GM23338 (cell line): ENCODE measurements around the gene AHNAK. TPM values are rescaled to one million over a fixed set of nuclear protein-coding genes. Genes with fewer than 3 reads are reported as not detected.

ENCODE experiments used
- ATAC-seq: fragments of 200-7000 bp; cut with Tn5 transposase; 3 replicates; pipeline ENCODE4 v1.9.1; 2020
- DNase-seq: peaks from one replicate; pipeline ENCODE4 v3.0.0-alpha.2; 2015; ENCODE audit warnings: low spot score
- H2AFZ ChIP-seq: fragments of 200-600 bp; sonication (generic); 2 replicates; pipeline ENCODE4 v1.8.0; 2016; ENCODE audit warnings: antibody characterized with exemption, mild to moderate bottlenecking, moderate library complexity
- H3F3A ChIP-seq: fragments of 200-600 bp; sonication (generic); replicated peaks from 2 replicates; pipeline ENCODE4 v1.8.0; 2017; ENCODE audit warnings: antibody characterized with exemption, mixed run types, low read depth
- H3K27ac ChIP-seq: fragments of 200-600 bp; sonication (generic); 2 replicates; pipeline ENCODE4 v1.6.1; 2016; ENCODE audit warnings: low read depth
- H3K27me3 ChIP-seq: fragments of 200-600 bp; sonication (generic); 2 replicates; pipeline ENCODE4 v1.8.0; 2016; ENCODE audit warnings: mild to moderate bottlenecking, mixed run types, moderate library complexity; ENCODE audit not compliant: insufficient read depth
- H3K36me3 ChIP-seq: fragments of 200-600 bp; sonication (generic); 2 replicates; pipeline ENCODE4 v1.8.0; 2016; ENCODE audit warnings: mild to moderate bottlenecking; ENCODE audit not compliant: insufficient read depth
- H3K4me1 ChIP-seq: fragments of 200-600 bp; sonication (generic); 2 replicates; pipeline ENCODE4 v1.8.0; 2016; ENCODE audit warnings: mild to moderate bottlenecking, moderate library complexity; ENCODE audit not compliant: insufficient read depth
- H3K4me2 ChIP-seq: fragments of 200-600 bp; sonication (generic); 2 replicates; pipeline ENCODE4 v1.7.1; 2017; ENCODE audit warnings: mixed run types
- H3K4me3 ChIP-seq: fragments of 200-600 bp; sonication (generic); 2 replicates; pipeline ENCODE4 v1.6.1; 2016; ENCODE audit warnings: mixed run types
- H3K79me2 ChIP-seq: fragments of 200-600 bp; sonication (generic); replicated peaks from 2 replicates; pipeline ENCODE4 v1.8.0; 2017; ENCODE audit warnings: mild to moderate bottlenecking; ENCODE audit not compliant: insufficient read depth
- H3K9me2 ChIP-seq: fragments of 200-600 bp; sonication (generic); 2 replicates; pipeline ENCODE4 v1.8.0; 2017; ENCODE audit not compliant: insufficient read depth
- H4K20me1 ChIP-seq: fragments of 200-600 bp; sonication (generic); replicated peaks from 2 replicates; pipeline ENCODE4 v1.8.0; 2017; ENCODE audit warnings: mild to moderate bottlenecking; ENCODE audit not compliant: insufficient read depth
- H3K27ac Mint-ChIP-seq: 2 replicates; pipeline ENCODE4 v1.8.0; 2020; ENCODE audit warnings: inconsistent platforms, mild to moderate bottlenecking, moderate library complexity, mixed read lengths
- H3K27me3 Mint-ChIP-seq: 3 replicates; pipeline ENCODE4 v1.8.0; 2022; ENCODE audit warnings: low read depth, mild to moderate bottlenecking, moderate library complexity, mixed read lengths, inconsistent platforms; ENCODE audit not compliant: insufficient read depth, poor library complexity
- H3K36me3 Mint-ChIP-seq: 3 replicates; pipeline ENCODE4 v1.8.0; 2021; ENCODE audit warnings: low read depth, mild to moderate bottlenecking, inconsistent platforms, moderate library complexity, mixed read lengths
- H3K4me1 Mint-ChIP-seq: 3 replicates; pipeline ENCODE4 v1.8.0; 2020; ENCODE audit warnings: mild to moderate bottlenecking, inconsistent platforms, mixed read lengths
- H3K4me3 Mint-ChIP-seq: 3 replicates; pipeline ENCODE4 v1.8.0; 2021; ENCODE audit warnings: moderate library complexity, mild to moderate bottlenecking, inconsistent platforms, mixed read lengths
- H3K9me3 Mint-ChIP-seq: 3 replicates; pipeline ENCODE4 v1.8.0; 2020; ENCODE audit warnings: moderate library complexity, mild to moderate bottlenecking, inconsistent platforms, mixed read lengths
- CREB1 ChIP-seq: fragments of 250-450 bp; sonication (Bioruptor Pico); IDR thresholded peaks from 2 replicates; pipeline ENCODE4 v1.5.0; 2020; ENCODE audit warnings: low read depth, mild to moderate bottlenecking, moderate library complexity
- EZH2 ChIP-seq: fragments of 200-600 bp; sonication (generic); IDR thresholded peaks from one replicate; pipeline ENCODE4 v1.8.0; 2017; ENCODE audit warnings: antibody characterized with exemption, mild to moderate bottlenecking, low read depth; ENCODE audit not compliant: unreplicated experiment
- EZH2phosphoT487 ChIP-seq: fragments of 200-600 bp; sonication (generic); IDR thresholded peaks from one replicate; pipeline ENCODE4 v1.8.1; 2018; ENCODE audit warnings: antibody characterized with exemption; ENCODE audit not compliant: unreplicated experiment
- JUNB ChIP-seq: IDR thresholded peaks from one replicate; pipeline ENCODE4 v1.6.1; 2016; ENCODE audit warnings: antibody characterized with exemption; ENCODE audit not compliant: unreplicated experiment
- POLR2AphosphoS5 ChIP-seq: IDR thresholded peaks from 2 replicates; pipeline ENCODE4 v1.6.1; 2016; ENCODE audit warnings: antibody characterized with exemption, low read depth
- REST ChIP-seq: IDR thresholded peaks from one replicate; pipeline ENCODE4 v1.6.1; 2018; ENCODE audit warnings: antibody characterized with exemption; ENCODE audit not compliant: unreplicated experiment
- STAT1 ChIP-seq: IDR thresholded peaks from one replicate; pipeline ENCODE4 v1.6.1; 2016; ENCODE audit warnings: antibody characterized with exemption; ENCODE audit not compliant: unreplicated experiment
- polyA plus RNA-seq: library from polyadenylated mRNA; unstranded; fragments of >200 nt; fragmentation: Nextera tagmentation; extraction: Ambion mirVana; gene quantifications from 2 replicates; pipeline ENCODE4 v1.2.1, GENCODE V29; 2016
- total RNA-seq: library from RNA; depleted of rRNA; stranded (reverse); fragments of >200 nt; shearing (Covaris generic); gene quantifications from 2 replicates; pipeline ENCODE4 v1.2.3, GENCODE V29; 2014

Gene AHNAK
- total and polyA plus RNA-seq, 2 experiments from 2014 or later, result 0.91 to 2.1 TPM

GRCh38 chr11:62553839-62554361 is 7.3 kb upstream of the AHNAK start:
- ATAC-seq (no peak), DNase-seq (no peak)
- Mint-ChIP-seq H3K9me3 (no peaks in the 10 kb centered on the region; the same call in 2 of the 3 replicates), H3K27ac (peak overlapping the region; percentile 84; the same call in 1 of the 2 replicates), H3K27me3 (peaks cover 38% of the 10 kb centered on the region), H3K36me3 (peaks cover 34% of the 10 kb centered on the region), H3K4me1 (peaks cover 54% of the 10 kb centered on the region), H3K4me3 (peak overlapping the region; percentile 50; the same call in 2 of the 3 replicates)
- Histone ChIP-seq H2AFZ (no peak overlapping the region), H3F3A (peaks cover 48% of the 10 kb centered on the region), H3K27me3 (peaks cover 26% of the 10 kb centered on the region), H3K4me1 (peaks cover 45% of the 10 kb centered on the region), H3K27ac (peak overlapping the region; percentile 60; the same call in 1 of the 2 replicates), H3K79me2 (0 out of 2 replicates have a peak, but pooled peaks cover 5% of the 10 kb centered on the region), H4K20me1 (peaks cover 24% of the 10 kb centered on the region), H3K4me3 (peak overlapping the region; percentile 36; the same call in 1 of the 2 replicates), H3K9me2 (no peaks in the 10 kb centered on the region), H3K4me2 (peak overlapping the region; percentile 78), H3K36me3 (peaks cover 15% of the 10 kb centered on the region)
- no peak for TF ChIP-seq POLR2AphosphoS5
- TF ChIP-seq EZH2, result no peak
- no peak for TF ChIP-seq EZH2phosphoT487
- no peak for TF ChIP-seq JUNB
- no peak for TF ChIP-seq STAT1
- no peak for TF ChIP-seq REST

DNA sequence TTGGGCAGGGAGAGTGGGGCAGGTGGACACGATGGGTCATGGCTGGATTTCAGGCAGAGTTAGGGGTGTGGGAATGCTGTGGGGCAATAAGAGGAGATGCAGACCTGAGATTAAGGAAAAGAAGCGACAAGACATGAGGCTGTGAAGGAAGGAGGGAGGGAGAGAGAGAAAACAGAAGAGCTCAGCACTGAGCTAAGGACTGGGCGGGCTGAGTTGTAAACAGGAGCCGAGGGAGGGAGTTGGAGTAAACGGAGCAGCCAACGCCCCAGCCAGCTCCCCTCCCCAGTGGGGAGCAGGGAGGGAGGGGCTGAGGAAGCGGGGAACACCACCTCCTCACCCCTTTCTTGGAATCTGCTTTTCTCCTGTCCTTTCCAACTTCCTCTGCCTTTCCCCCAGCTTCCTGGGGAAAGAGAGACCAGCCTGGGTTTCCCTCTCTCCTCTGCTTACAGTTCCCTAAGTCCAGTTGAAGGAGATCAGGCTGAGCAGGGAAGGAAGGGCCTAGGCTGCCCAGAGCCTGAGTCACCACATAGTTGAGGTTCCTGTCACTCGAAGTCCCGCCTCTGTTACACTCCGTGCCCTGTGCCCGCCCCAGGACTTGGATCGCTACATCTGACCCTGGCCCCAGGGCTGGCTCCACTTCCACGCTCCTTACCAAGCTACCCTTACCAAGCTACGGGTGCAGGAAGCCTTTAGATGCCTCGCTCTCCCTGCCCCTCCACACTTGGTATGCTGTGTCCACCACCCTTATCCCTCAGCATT is 6.7 kb upstream of the AHNAK start:
- no peaks in the 10 kb centered on the region; the same call in 1 of the 3 replicates for H3K9me3 Mint-ChIP-seq
- peak overlapping the region; percentile 60; the same call in 1 of the 2 replicates for H3K27ac ChIP-seq
- peaks cover 45% of the 10 kb centered on the region for H3K4me1 ChIP-seq
- H3K9me2 ChIP-seq, result no peaks in the 10 kb centered on the region
- H3K4me3 ChIP-seq, result peak overlapping the region; percentile 36
- peak overlapping the region; percentile 54 for H3K4me3 Mint-ChIP-seq
- peaks cover 8% of the 10 kb centered on the region; the same call in 1 of the 2 replicates for H3K36me3 ChIP-seq
- H3K27ac Mint-ChIP-seq, result peak overlapping the region; percentile 87
- peaks cover 19% of the 10 kb centered on the region for H4K20me1 ChIP-seq
- H3K27me3 ChIP-seq, result peaks cover 32% of the 10 kb centered on the region
- DNase-seq, result peak; percentile 88
- peaks cover 44% of the 10 kb centered on the region for H3F3A ChIP-seq
- H3K27me3 Mint-ChIP-seq, result peaks cover 45% of the 10 kb centered on the region
- H3K79me2 ChIP-seq, result 0 out of 2 replicates have a peak, but pooled peaks cover under 1% of the 10 kb centered on the region
- H3K4me1 Mint-ChIP-seq, result peaks cover 54% of the 10 kb centered on the region
- TF ChIP-seq POLR2AphosphoS5 (no peak; the same call in 1 of the 2 replicates), CREB1 (CRISPR knock-in tag) (peak; percentile 58; the same call in 1 of the 2 replicates)
- H3K36me3 Mint-ChIP-seq, result peaks cover 28% of the 10 kb centered on the region
- H3K4me2 ChIP-seq, result peak overlapping the region; percentile 78
- H2AFZ ChIP-seq, result no peak overlapping the region
- peak; percentile 46 for ATAC-seq
